ENCODE measurements around the gene CACNG3. TPM values are rescaled to one million over a fixed set of nuclear protein-coding genes. Genes with fewer than 3 reads are reported as not detected.

Gene CACNG3
- total RNA-seq, 1 donor from 2014 or later, result not detected

GRCh38 chr16:24344784-24345183 lies 88.6 kb downstream of the CACNG3 start:
- no peak overlapping the region for H3K4me3 ChIP-seq
- H3K36me3 ChIP-seq, result no peaks in the 10 kb centered on the region
- no peak for DNase-seq (ENCODE audit: extremely low spot score in 2 of 2)
- no peaks in the 10 kb centered on the region for H3K4me1 ChIP-seq
- no peaks in the 10 kb centered on the region for H3K9me3 ChIP-seq
- H3K27me3 ChIP-seq, result no peaks in the 10 kb centered on the region
- intact Hi-C loops (cut with DNase I), result loop anchor here (5.0 kb wide), 1 partner anchor 103 kb away; no protein-coding TSS in a partner anchor
- TF ChIP-seq POLR2AphosphoS5 (IDR thresholded peaks at IDR 0.05; ENCODE audit: insufficient read depth in 1 of 2, low read depth in 1 of 2), result no peak
- no peak for TF ChIP-seq CTCF (IDR thresholded peaks at IDR 0.05)
- no peak for TF ChIP-seq POLR2A (IDR thresholded peaks at IDR 0.05)
- no peak overlapping the region for H3K27ac ChIP-seq

GRCh38 chr16:24345704-24346103 lies 89.6 kb downstream of the CACNG3 start:
- H3K4me3 ChIP-seq, result no peak overlapping the region
- H3K27me3 ChIP-seq, result no peaks in the 10 kb centered on the region
- no peaks in the 10 kb centered on the region for H3K36me3 ChIP-seq
- no peaks in the 10 kb centered on the region for H3K9me3 ChIP-seq
- H3K27ac ChIP-seq, result no peak overlapping the region
- intact Hi-C loops (cut with DNase I), result loop anchor here (5.0 kb wide), 1 partner anchor 102 kb away; no protein-coding TSS in a partner anchor
- DNase-seq (ENCODE audit: extremely low spot score in 2 of 2), result no peak
- TF ChIP-seq POLR2A (IDR thresholded peaks at IDR 0.05), result no peak
- no peak for TF ChIP-seq POLR2AphosphoS5 (IDR thresholded peaks at IDR 0.05; ENCODE audit: insufficient read depth in 1 of 2, low read depth in 1 of 2)
- no peak for TF ChIP-seq CTCF (IDR thresholded peaks at IDR 0.05)
- no peaks in the 10 kb centered on the region for H3K4me1 ChIP-seq

GRCh38 chr16:24346734-24347133 lies 90.6 kb downstream of the CACNG3 start:
- H3K27me3 ChIP-seq, result no peaks in the 10 kb centered on the region
- H3K4me1 ChIP-seq, result no peaks in the 10 kb centered on the region
- intact Hi-C loops (cut with DNase I), result loop anchor here (5.0 kb wide), 1 partner anchor 101 kb away; no protein-coding TSS in a partner anchor
- no peaks in the 10 kb centered on the region for H3K36me3 ChIP-seq
- no peaks in the 10 kb centered on the region for H3K9me3 ChIP-seq
- H3K27ac ChIP-seq, result no peak overlapping the region
- no peak for DNase-seq (ENCODE audit: extremely low spot score in 2 of 2)
- TF ChIP-seq POLR2A (IDR thresholded peaks at IDR 0.05) (no peak), CTCF (IDR thresholded peaks at IDR 0.05) (no peak)
- H3K4me3 ChIP-seq, result no peak overlapping the region

GRCh38 chr16:24347556-24347955 lies 91.4 kb downstream of the CACNG3 start:
- TF ChIP-seq POLR2A (IDR thresholded peaks at IDR 0.05), result no peak
- TF ChIP-seq POLR2AphosphoS5 (IDR thresholded peaks at IDR 0.05; ENCODE audit: insufficient read depth in 1 of 2, low read depth in 1 of 2), result no peak
- no peak for TF ChIP-seq CTCF (IDR thresholded peaks at IDR 0.05)
- no peak overlapping the region for H3K4me3 ChIP-seq
- no peak for DNase-seq (ENCODE audit: extremely low spot score in 2 of 2)
- H3K27me3 ChIP-seq, result no peaks in the 10 kb centered on the region
- H3K27ac ChIP-seq, result no peak overlapping the region
- no peaks in the 10 kb centered on the region for H3K9me3 ChIP-seq
- H3K4me1 ChIP-seq, result no peaks in the 10 kb centered on the region
- intact Hi-C loops (cut with DNase I), result loop anchor here (5.0 kb wide), 1 partner anchor 100 kb away; no protein-coding TSS in a partner anchor
- H3K36me3 ChIP-seq, result no peaks in the 10 kb centered on the region

- H3K27ac ChIP-seq, result no peak overlapping the region
- no peaks in the 10 kb centered on the region for H3K27me3 ChIP-seq
- H3K36me3 ChIP-seq, result no peaks in the 10 kb centered on the region
- no peak for TF ChIP-seq POLR2A (IDR thresholded peaks at IDR 0.05)
- no peaks in the 10 kb centered on the region for H3K9me3 ChIP-seq
- no peak for DNase-seq (ENCODE audit: extremely low spot score in 2 of 2)
- intact Hi-C loops (cut with DNase I), result loop anchor here (5.0 kb wide), 1 partner anchor 99 kb away; no protein-coding TSS in a partner anchor
- no peaks in the 10 kb centered on the region for H3K4me1 ChIP-seq
- no peak overlapping the region for H3K4me3 ChIP-seq
Observed at GRCh38 chr16:24348545-24349290, 92.6 kb downstream of the CACNG3 start.
